H9 (cell line): ENCODE data around the gene ZNF846. TPM values are rescaled to one million over a fixed set of nuclear protein-coding genes. Genes with fewer than 3 reads are reported as not detected.

ENCODE experiments used
- DNase-seq: peaks from one replicate; pipeline ENCODE4 v3.0.0-alpha.2; 2017
- H2AFZ ChIP-seq: one replicate; pipeline ENCODE4 v1.6.1; 2013; ENCODE audit warnings: mild to moderate bottlenecking, low read length, control low read depth, moderate library complexity
- H2AK5ac ChIP-seq: 2 replicates; pipeline ENCODE4 v1.6.1; 2013; ENCODE audit warnings: low read length, control low read depth, mixed read lengths; ENCODE audit not compliant: insufficient read length
- H2BK120ac ChIP-seq: one replicate; pipeline ENCODE4 v1.6.1; 2013; ENCODE audit warnings: low read depth, mild to moderate bottlenecking, low read length, control low read depth, inconsistent platforms; ENCODE audit not compliant: poor library complexity, severe bottlenecking
- H2BK12ac ChIP-seq: 2 replicates; pipeline ENCODE4 v1.6.1; 2013; ENCODE audit warnings: low read length, control low read depth, mixed read lengths, low read depth; ENCODE audit not compliant: insufficient read length
- H2BK15ac ChIP-seq: 2 replicates; pipeline ENCODE4 v1.6.1; 2013; ENCODE audit warnings: low read depth, low read length, control low read depth
- H2BK20ac ChIP-seq: one replicate; pipeline ENCODE4 v1.6.1; 2013; ENCODE audit warnings: low read depth, mild to moderate bottlenecking, low read length, control low read depth, inconsistent platforms; ENCODE audit not compliant: poor library complexity, severe bottlenecking
- H2BK5ac ChIP-seq: 2 replicates; pipeline ENCODE4 v1.6.1; 2013; ENCODE audit warnings: low read length, control low read depth, mixed read lengths; ENCODE audit not compliant: insufficient read length
- H3K14ac ChIP-seq: 2 replicates; pipeline ENCODE4 v1.6.1; 2013; ENCODE audit warnings: low read length, control low read depth; ENCODE audit not compliant: insufficient read depth
- H3K18ac ChIP-seq: 2 replicates; pipeline ENCODE4 v1.6.1; 2013; ENCODE audit warnings: low read depth, mild to moderate bottlenecking, mixed read lengths, low read length, control low read depth; ENCODE audit not compliant: insufficient read length
- H3K23ac ChIP-seq: 2 replicates; pipeline ENCODE4 v1.6.1; 2013; ENCODE audit warnings: low read length, control low read depth, mixed read lengths, low read depth; ENCODE audit not compliant: insufficient read length
- H3K23me2 ChIP-seq: 2 replicates; pipeline ENCODE4 v1.6.1; 2013; ENCODE audit warnings: low read depth, mild to moderate bottlenecking, mixed read lengths, low read length, control low read depth; ENCODE audit not compliant: insufficient read length, poor library complexity, severe bottlenecking
- H3K27ac ChIP-seq: 2 replicates; pipeline ENCODE4 v1.5.1; 2013; ENCODE audit warnings: low read length, control low read depth, mixed read lengths, low read depth; ENCODE audit not compliant: insufficient read length
- H3K27me3 ChIP-seq: 2 replicates; pipeline ENCODE4 v1.6.1; 2013; ENCODE audit warnings: low read length, control low read depth, inconsistent platforms; ENCODE audit not compliant: insufficient read depth
- H3K4ac ChIP-seq: 2 replicates; pipeline ENCODE4 v1.6.1; 2013; ENCODE audit warnings: low read depth, mild to moderate bottlenecking, control low read depth, inconsistent platforms, low read length, moderate library complexity
- H3K4me1 ChIP-seq: 2 replicates; pipeline ENCODE4 v1.6.1; 2013; ENCODE audit warnings: low read length, control low read depth, inconsistent platforms; ENCODE audit not compliant: insufficient read depth
- H3K4me2 ChIP-seq: 2 replicates; pipeline ENCODE4 v1.6.1; 2013; ENCODE audit warnings: low read length, control low read depth, mixed read lengths; ENCODE audit not compliant: insufficient read length, insufficient read depth
- H3K56ac ChIP-seq: 2 replicates; pipeline ENCODE4 v1.6.1; 2013; ENCODE audit warnings: low read depth, mild to moderate bottlenecking, mixed read lengths, low read length, control low read depth; ENCODE audit not compliant: insufficient read length
- H3K79me1 ChIP-seq: 2 replicates; pipeline ENCODE4 v1.6.1; 2013; ENCODE audit warnings: low read depth, mild to moderate bottlenecking, moderate library complexity, low read length, control low read depth, inconsistent platforms; ENCODE audit not compliant: insufficient read depth, poor library complexity, severe bottlenecking
- H3K79me2 ChIP-seq: 2 replicates; pipeline ENCODE4 v1.6.1; 2013; ENCODE audit warnings: low read length, control low read depth, inconsistent platforms; ENCODE audit not compliant: insufficient read depth
- H3K9ac ChIP-seq: 2 replicates; pipeline ENCODE4 v1.6.1; 2013; ENCODE audit warnings: low read length, control low read depth, mixed read lengths; ENCODE audit not compliant: insufficient read length; ENCODE audit errors: extremely low read depth
- H3K9me3 ChIP-seq: one replicate; pipeline ENCODE4 v1.6.1; 2013; ENCODE audit warnings: low read depth, low read length, inconsistent platforms; ENCODE audit not compliant: control insufficient read depth
- H3T11ph ChIP-seq: one replicate; pipeline ENCODE4 v1.6.1; 2013; ENCODE audit warnings: mild to moderate bottlenecking, low read length, control low read depth, inconsistent platforms
- H4K20me1 ChIP-seq: one replicate; pipeline ENCODE4 v1.6.1; 2013; ENCODE audit not compliant: control insufficient read depth, insufficient read length, insufficient read depth
- H4K5ac ChIP-seq: 2 replicates; pipeline ENCODE4 v1.6.1; 2013; ENCODE audit warnings: low read depth, mild to moderate bottlenecking, mixed read lengths, low read length, control low read depth; ENCODE audit not compliant: insufficient read length
- H4K8ac ChIP-seq: replicated peaks from 2 replicates; pipeline ENCODE4 v1.6.1; 2013; ENCODE audit warnings: low read length, control low read depth, mixed read lengths, low read depth; ENCODE audit not compliant: insufficient read length
- H4K91ac ChIP-seq: 2 replicates; pipeline ENCODE4 v1.6.1; 2013; ENCODE audit warnings: low read depth, mild to moderate bottlenecking, moderate library complexity, mixed read lengths, low read length, control low read depth; ENCODE audit not compliant: insufficient read length
- H3K27ac Mint-ChIP-seq, 3 experiments: 2 replicates in 2 of 3; 3 replicates in 1 of 3; pipeline ENCODE4 v1.8.0; 2020 to 2021; ENCODE audit warnings: mixed read lengths in 3 of 3, mild to moderate bottlenecking in 1 of 3, moderate library complexity in 1 of 3
- H3K27me3 Mint-ChIP-seq: 2 replicates; pipeline ENCODE4 v1.8.0; 2021; ENCODE audit warnings: low read depth, mild to moderate bottlenecking, moderate library complexity, mixed read lengths
- H3K36me3 Mint-ChIP-seq, 3 experiments: 2 replicates in 2 of 3; 3 replicates in 1 of 3; pipeline ENCODE4 v1.8.0; 2020 to 2021; ENCODE audit warnings: low read depth in 3 of 3, mixed read lengths in 3 of 3; ENCODE audit not compliant: insufficient read depth in 1 of 3
- H3K4me1 Mint-ChIP-seq, 2 experiments: 2 replicates each; pipeline ENCODE4 v1.8.0; 2020; ENCODE audit warnings: mixed read lengths in 2 of 2
- H3K4me3 Mint-ChIP-seq, 2 experiments: 2 replicates in 1 of 2; 3 replicates in 1 of 2; pipeline ENCODE4 v1.8.0; 2020 to 2021; ENCODE audit warnings: mild to moderate bottlenecking in 2 of 2, mixed read lengths in 2 of 2, moderate library complexity in 1 of 2
- H3K9me3 Mint-ChIP-seq, 2 experiments: 2 replicates in 1 of 2; 3 replicates in 1 of 2; pipeline ENCODE4 v1.8.0; 2020; ENCODE audit warnings: mild to moderate bottlenecking in 2 of 2, mixed read lengths in 2 of 2, moderate library complexity in 1 of 2
- CTCF ChIP-seq: fragments of 200-600 bp; sonication (generic); conservative IDR thresholded peaks from 3 replicates; pipeline ENCODE4 v1.8.0; 2021; ENCODE audit warnings: antibody characterized with exemption, mild to moderate bottlenecking
- WGBS: extraction: QIAGEN DNeasy Blood & Tissue Kit; methylation state at CpG from one replicate; pipeline ENCODE4 v1.1.7; 2013; ENCODE audit warnings: missing lambda C conversion rate, low lambda C conversion rate, mixed read lengths; ENCODE audit not compliant: insufficient read length; ENCODE audit errors: extremely low coverage; 5-methylcytosine and 5-hydroxymethylcytosine counted together
- long read RNA-seq: library from polyadenylated mRNA; unstranded; transcript quantifications from one replicate; pipeline ENCODE4 v2.0.0, GENCODE V29; 2020
- total RNA-seq: library from RNA; stranded (reverse); gene quantifications from 2 replicates; pipeline ENCODE4 v1.2.1, GENCODE V29; 2021

Gene ZNF846
- 8.1 and 9.2 TPM in 2 replicates for total RNA-seq
- long read RNA-seq, partial matches to known transcripts: 0 of 8 reads
- long read RNA-seq, other reads (novel, unspliced or antisense): 5 of 8 reads

GRCh38 chr19:9768175-9769112 is at the start of gene ZNF846:
TSS of gene ZNF846 (minus strand) at chr19:9768738. CDS start at chr19:9764950, 3,788 bp downstream.
- peak; percentile 97 for DNase-seq
- peaks cover 7 to 11% of the 10 kb centered on the region in 2 experiments for H3K9me3 Mint-ChIP-seq

More at GRCh38 chr19:9768175-9769112, at the start of gene ZNF846:
- Mint-ChIP-seq H3K4me1 (peaks cover 0 to 11% of the 10 kb centered on the region in 2 experiments; a peak in 3 of 4 replicates), H3K36me3 (peaks cover 9 to 21% (median 14%) of the 10 kb centered on the region in 3 experiments), H3K27me3 (no peaks in the 10 kb centered on the region; the same call in 1 of the 2 replicates), H3K27ac (peak within 1 kb of the TSS; percentile 98), H3K4me3 (peak within 1 kb of the TSS; percentile 96 to 97)
- H3K14ac ChIP-seq: peak within 1 kb of the TSS; percentile 85
- H3K23ac ChIP-seq: no peak within 1 kb of the TSS
- H3K4me1 ChIP-seq: no peaks in the 10 kb centered on the region
- TF ChIP-seq CTCF: no peak
- no peaks in the 10 kb centered on the region for H3K79me2 ChIP-seq
- H4K91ac ChIP-seq: no peak within 1 kb of the TSS
- H4K5ac ChIP-seq: no peak within 1 kb of the TSS
- H3K79me1 ChIP-seq: no peaks in the 10 kb centered on the region
- no peaks in the 10 kb centered on the region for H3K27me3 ChIP-seq
- peaks cover 8% of the 10 kb centered on the region for H3K23me2 ChIP-seq
- H2AFZ ChIP-seq: no peak within 1 kb of the TSS
- no peak within 1 kb of the TSS for H2BK5ac ChIP-seq
- no peak within 1 kb of the TSS for H2AK5ac ChIP-seq
- no peak within 1 kb of the TSS for H2BK15ac ChIP-seq
- no peak within 1 kb of the TSS for H2BK20ac ChIP-seq
- no peak within 1 kb of the TSS for H2BK120ac ChIP-seq
- H3K9ac ChIP-seq: peak within 1 kb of the TSS; percentile 75
- H4K8ac ChIP-seq: no peak within 1 kb of the TSS
- no peak within 1 kb of the TSS for H3K4ac ChIP-seq
- H3K9me3 ChIP-seq: no peaks in the 10 kb centered on the region
- H3T11ph ChIP-seq: no peak within 1 kb of the TSS
- no peak within 1 kb of the TSS for H3K56ac ChIP-seq
- H3K27ac ChIP-seq: peak within 1 kb of the TSS; percentile 8
- peak within 1 kb of the TSS; percentile 80 for H3K18ac ChIP-seq
- H3K4me2 ChIP-seq: peak within 1 kb of the TSS; percentile 84
- H4K20me1 ChIP-seq: no peaks in the 10 kb centered on the region
- no peak within 1 kb of the TSS for H2BK12ac ChIP-seq
- no CpG with 5 or more reads among the region's 65 CpGs for WGBS
